NCI-H2196 treated with DMSO at 0.1 percent for 48 hours (cell line): ENCODE results near the gene COL20A1.
"Not testable (repeated sequence)": the region's sequence is repeated elsewhere in the genome, so short reads cannot be mapped to it uniquely, and the experiment has no call there.

Experiments used
- DNase-seq: peaks from one replicate; lab custom pipeline; 2025; ENCODE audit not compliant: unreplicated experiment; lab: John Stamatoyannopoulos, UW

The COL20A1 gene

GRCh38 chr20:63292904-63293303 lies at the start of gene COL20A1:
Gene COL20A1 (plus strand): TSS chr20:63293186. CDS start chr20:63295108, 1,922 bp downstream.
- DNase-seq: no peak

GRCh38 chr20:63243604-63244247 lies 49.3 kb upstream of the COL20A1 start:
- no peak for DNase-seq

GRCh38 chr20:63244468-63244867 lies 48.5 kb upstream of the COL20A1 start:
- DNase-seq: no peak

GRCh38 chr20:63246490-63247288 lies 46.3 kb upstream of the COL20A1 start:
- DNase-seq: no peak

- DNase-seq: no peak
Observed at GRCh38 chr20:63247671-63248228, 45.2 kb upstream of the COL20A1 start.

GRCh38 chr20:63248835-63249591 lies 44.0 kb upstream of the COL20A1 start:
- no peak for DNase-seq

- DNase-seq: no peak
Observed at GRCh38 chr20:63249891-63250290, 43.1 kb upstream of the COL20A1 start.

- not testable (repeated sequence) for DNase-seq
Observed at GRCh38 chr20:63251350-63251749, 41.6 kb upstream of the COL20A1 start.

- DNase-seq: no peak
Observed at GRCh38 chr20:63252284-63252711, 40.7 kb upstream of the COL20A1 start.

- no peak for DNase-seq
Observed at GRCh38 chr20:63253065-63253437, 39.9 kb upstream of the COL20A1 start.

- DNase-seq: no peak
Observed at GRCh38 chr20:63253438-63254231, 39.4 kb upstream of the COL20A1 start.

GRCh38 chr20:63254232-63254605 lies 38.8 kb upstream of the COL20A1 start, which contains the start of gene NKAIN4:
Gene NKAIN4 (minus strand): TSS chr20:63254463. CDS start chr20:63254450, 13 bp downstream.
- DNase-seq: no peak

GRCh38 chr20:63254606-63255384 lies 38.2 kb upstream of the COL20A1 start:
- DNase-seq: no peak

GRCh38 chr20:63255931-63256704 lies 36.9 kb upstream of the COL20A1 start:
- DNase-seq: no peak

- no peak for DNase-seq
Observed at GRCh38 chr20:63256954-63257353, 36.0 kb upstream of the COL20A1 start.

- no peak for DNase-seq
Observed at GRCh38 chr20:63257629-63258028, 35.4 kb upstream of the COL20A1 start.

- no peak for DNase-seq
Observed at GRCh38 chr20:63258781-63259180, 34.2 kb upstream of the COL20A1 start.

GRCh38 chr20:63259734-63260460 lies 33.1 kb upstream of the COL20A1 start:
- DNase-seq: no peak
